ENCODE data around the gene ADCYAP1R1.

ADCYAP1R1 gene

DNA sequence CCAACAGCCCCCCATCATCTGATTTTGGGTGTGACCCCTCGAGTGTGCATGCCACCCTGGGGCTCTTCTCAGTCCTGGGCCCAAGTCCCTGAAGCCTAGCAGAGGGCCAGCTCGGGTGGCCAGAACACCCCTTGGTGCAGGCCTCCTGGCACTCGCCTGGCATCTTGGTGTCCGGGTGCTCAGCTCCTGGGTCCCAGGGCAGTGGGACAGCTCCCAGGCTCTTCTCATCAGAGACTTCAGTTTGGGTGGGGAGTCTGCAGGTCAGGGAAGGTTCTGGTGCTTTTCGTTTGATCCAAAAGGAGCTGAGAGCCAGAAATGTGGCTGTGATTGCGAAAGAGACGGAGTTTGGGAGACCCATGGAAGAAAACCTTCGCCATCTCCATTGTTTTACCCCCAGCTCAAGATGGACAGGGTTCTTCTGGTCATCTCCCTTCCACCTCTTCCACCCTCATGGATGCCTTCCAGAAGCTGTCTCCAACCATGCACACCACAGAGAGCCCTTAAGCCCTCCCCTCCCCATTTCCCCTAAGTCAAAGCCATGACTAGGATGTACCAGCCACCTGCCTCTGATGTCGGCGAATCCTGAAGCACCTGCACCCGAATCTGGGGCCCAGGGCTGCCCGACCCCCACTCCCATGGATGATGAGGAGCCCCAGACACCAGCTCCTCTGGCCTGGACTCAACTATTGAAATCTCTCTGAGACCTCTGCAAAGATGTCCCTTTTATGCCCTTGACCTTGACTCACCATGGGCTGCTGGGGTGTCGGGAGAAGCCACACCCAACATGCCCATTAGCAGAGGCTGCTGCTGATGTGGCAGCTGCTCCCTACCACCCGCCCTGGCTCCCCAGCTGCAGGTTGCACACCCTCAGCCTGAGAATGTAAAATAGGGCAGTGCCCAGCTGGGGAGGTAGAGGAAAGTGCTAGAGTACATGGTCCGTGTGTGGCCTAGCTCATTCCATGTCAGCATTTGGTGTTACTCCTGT, 55.3 kb downstream of the ADCYAP1R1 start:
- no peak for DNase-seq

DNA sequence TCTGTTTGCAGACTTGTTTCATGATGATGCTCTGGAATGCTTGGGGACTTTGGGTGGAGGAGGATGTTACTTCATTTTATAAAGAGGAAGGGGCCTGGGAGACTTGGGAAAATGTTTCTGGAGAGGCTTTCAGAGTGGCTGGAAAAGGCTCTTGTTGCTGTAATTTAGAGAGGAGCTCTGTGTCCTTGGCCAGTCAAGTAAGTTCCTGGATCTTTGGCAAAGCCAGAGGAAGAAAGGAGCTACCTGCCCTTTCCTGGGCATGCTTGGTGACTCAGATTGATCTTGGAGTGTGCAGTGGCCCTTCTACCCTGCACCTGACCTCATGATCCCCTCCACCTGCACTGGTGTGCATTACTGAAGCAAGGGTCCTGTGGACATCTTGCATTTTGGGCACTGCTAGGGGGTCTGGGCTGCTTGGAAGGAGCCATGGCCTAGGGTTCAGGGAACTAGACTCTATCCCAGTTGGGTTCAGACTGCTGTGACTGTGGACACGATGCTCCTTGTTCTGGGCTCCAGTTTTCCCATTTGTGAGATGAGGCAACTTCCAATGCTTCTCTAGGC, 56.1 kb downstream of the ADCYAP1R1 start:
- DNase-seq = no peak

- DNase-seq = no peak
These were observed 57.6 kb downstream of the ADCYAP1R1 start for GRCh38 chr7:31109751-31110150.

DNA sequence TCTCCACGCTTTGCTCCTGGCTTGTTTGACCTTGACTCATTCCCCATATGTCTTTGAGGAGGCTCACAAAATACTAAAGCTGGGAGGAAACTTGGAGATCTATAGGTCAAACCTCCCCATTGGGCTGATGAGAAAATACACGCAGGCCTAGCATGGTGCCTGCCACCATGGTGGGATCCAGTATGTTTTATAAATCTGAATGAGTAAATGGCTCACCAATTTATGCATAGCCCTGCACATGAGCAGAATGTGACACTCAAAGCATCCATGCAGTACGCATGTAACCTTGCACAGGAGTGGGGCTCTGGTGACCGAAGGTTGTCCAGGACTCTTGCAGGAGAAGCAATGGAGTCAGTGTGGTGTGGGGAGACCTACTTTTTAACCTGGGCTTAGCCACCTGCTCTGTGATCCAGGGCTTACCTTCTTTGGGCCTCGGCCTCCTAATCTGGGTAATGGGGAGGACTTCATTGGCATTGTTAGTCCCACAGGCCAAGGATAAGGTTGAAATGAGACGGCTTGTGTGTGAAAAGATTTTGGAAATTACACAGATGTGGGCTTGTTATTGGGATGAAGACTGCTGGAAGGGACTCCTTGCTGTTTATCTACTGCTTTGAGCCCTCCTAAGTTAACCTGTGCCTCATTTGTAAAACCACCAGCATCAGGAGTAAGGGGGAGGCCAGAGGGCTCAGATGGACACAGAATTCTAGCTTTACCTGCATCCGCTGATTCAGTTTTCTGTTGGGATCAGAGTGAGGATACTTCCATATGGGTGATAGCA, 58.4 kb downstream of the ADCYAP1R1 start:
- DNase-seq = no peak

DNA sequence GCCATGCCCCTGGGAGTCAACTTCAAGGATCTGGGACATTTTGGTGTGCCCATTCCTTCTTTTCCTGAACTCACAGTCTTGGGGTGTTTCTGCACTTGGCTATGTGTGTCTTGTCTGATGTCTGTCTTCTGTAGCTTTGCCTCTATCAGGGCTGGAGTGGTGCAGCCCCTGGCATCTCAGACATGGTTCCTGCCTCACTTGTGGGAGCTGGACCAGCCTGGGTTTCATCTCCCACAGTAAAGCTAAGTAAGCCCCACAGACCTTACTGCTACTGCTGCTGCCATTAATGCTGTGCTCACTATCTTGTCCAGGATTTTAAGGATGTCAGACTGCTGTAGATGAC, 59.0 kb downstream of the ADCYAP1R1 start:
- DNase-seq = no peak

DNA sequence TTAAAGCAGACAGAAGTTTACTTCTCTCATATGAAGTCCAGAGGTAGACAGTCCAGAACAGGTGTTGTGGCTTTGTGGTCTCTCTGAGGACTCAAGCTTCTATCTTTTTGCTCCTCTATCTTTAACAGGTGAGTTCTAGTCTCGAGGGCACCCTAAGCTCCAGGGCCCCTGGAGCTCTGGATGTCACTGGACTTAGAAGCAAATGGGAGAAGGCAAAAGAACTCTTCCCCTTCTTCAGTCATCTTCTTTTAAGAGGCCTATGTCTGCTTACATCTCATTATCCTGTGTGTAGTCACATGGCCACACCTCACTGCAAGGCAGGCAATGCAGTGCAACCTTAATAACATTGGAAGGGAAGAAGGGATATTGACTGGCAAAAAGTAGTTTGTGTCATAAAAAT, 61.6 kb downstream of the ADCYAP1R1 start:
- DNase-seq = no peak

DNA sequence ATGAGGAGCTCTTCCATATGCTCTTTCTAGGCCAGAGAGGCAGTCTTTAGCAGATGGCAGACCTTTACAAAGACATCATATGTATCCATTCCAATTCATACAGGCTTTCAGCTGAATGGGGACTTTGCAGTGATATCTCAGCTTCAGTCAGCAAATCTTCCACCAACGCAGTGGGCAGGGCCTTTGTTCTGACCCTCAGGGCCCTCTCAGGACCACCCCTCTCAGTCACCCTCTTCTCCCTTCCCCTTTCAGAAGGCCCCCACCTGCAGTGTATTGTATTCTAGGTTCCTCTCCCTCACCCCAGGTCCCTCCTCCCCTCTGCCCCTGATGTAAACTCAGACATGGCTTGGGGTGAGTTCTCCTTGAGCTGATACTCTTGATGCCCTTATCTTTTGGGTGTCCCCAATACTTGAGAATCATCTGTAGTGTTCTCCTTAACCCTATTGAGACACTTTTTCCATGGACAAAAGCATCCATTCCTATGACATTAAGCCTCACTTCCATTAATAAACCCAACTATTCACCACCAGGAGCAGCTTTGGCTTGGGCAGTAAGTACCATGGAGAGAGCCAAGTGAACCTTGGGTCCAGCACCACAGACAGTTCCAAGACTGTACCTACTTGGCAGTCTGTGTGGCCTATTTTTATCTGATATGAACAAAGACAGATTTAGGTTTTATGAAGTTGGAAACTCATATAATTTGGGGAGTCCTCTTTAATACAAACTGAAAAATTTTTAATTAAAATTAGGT, 62.7 kb downstream of the ADCYAP1R1 start:
- DNase-seq = no peak

- DNase-seq = no peak
These were observed 64.5 kb downstream of the ADCYAP1R1 start for GRCh38 chr7:31116615-31117014.

- DNase-seq = no peak
These were observed 67.1 kb downstream of the ADCYAP1R1 start for GRCh38 chr7:31119249-31119648.

GRCh38 chr7:31120800-31121513, 68.8 kb downstream of the ADCYAP1R1 start:
- DNase-seq = no peak

- DNase-seq = no peak
These were observed 69.5 kb downstream of the ADCYAP1R1 start for GRCh38 chr7:31121601-31122000.

DNA sequence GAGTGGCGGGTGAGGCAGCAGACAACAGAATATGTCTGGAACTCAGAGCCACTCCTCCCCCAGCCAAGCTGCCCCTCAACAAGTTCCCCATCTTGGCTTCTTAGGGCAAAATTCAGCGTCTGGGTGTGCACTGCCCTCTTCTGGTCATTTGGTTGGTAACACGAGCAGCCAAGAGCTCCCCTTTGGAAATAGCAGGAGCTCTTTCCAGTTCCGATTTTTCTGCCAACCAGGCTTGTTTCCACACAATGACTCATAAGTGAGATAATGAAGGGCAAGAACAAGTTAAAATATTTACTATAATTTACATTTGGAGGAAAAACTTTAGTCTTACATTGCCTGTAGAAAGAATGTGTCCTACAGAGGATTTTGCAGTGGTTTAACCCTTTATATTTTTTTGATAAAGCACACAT, 70.5 kb downstream of the ADCYAP1R1 start:
- peak; percentile 38 for DNase-seq

DNA sequence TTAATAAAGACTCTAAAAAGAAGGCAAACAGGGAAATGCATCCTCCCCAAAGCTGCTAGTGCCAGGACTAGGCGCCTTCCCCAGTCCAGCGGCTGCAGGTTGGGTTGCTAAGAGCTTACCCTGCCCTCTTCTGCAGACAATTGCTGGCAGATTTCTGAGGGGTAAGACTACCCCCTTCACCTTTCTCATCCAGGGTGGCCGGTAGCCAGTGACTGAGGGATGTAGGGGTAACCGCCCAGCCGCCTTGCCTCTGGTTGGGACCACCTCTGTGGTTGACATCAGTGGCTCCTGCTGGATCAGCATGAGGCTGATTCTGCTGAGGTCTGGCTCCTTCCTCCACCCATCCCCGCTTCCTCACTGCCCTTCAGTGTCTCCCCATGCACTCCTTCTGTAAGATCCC, 71.2 kb downstream of the ADCYAP1R1 start:
- no peak for DNase-seq

- no peak for DNase-seq
These were observed 71.6 kb downstream of the ADCYAP1R1 start for GRCh38 chr7:31123726-31124125.

- no peak for DNase-seq
These were observed 73.1 kb downstream of the ADCYAP1R1 start for GRCh38 chr7:31125171-31125570.

GRCh38 chr7:31126976-31127375, 74.9 kb downstream of the ADCYAP1R1 start:
- DNase-seq = peak; percentile 5

GRCh38 chr7:31129067-31129466, 77.0 kb downstream of the ADCYAP1R1 start:
- DNase-seq = no peak

- DNase-seq = no peak
These were observed 81.4 kb downstream of the ADCYAP1R1 start for GRCh38 chr7:31133497-31133896.

DNA sequence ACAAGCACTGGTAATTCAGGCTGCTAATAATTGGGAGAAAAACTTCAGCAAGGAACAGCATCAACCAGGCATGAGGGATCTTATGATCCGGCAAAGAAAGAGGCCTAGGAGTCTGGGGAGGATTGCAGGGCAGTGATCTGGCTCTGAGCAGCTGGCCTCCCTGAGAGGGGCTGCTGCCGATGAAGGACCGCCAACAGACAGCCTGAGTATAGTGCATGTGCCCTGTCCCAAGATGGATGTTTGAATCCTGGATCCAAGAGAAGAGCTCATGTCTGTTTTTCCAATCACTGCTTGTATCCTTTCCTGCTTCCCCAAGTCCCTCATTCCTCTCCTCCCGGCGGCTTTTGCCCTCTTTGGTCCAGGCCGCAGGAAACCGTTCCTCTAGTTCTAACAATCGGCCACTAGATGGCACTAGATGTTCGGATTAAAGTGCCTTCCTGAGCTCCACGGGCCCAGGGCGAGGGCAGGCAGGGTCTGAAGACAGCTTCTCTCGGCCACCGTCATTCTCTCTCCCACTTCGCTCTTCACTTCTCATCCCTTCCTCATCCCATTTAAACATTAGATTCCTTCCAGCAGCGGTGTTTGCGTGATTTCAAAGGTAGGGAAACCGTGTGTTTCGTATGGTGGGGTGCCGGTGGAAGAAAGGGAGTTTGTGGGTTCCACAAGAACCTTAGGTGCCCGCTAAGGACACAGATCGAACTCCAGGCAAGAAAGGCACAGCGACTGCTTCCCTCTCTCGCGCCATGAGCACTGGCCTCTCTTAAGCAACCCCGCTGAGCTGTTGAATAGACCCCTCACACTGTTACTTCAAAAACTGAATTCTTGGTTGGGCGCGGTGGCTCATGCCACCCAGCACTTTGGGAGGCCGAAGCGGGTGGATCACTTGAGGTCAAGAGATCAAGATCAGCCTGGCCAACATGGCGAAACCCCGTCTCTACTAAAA, 82.4 kb downstream of the ADCYAP1R1 start:
- peak; percentile 81 for DNase-seq

DNA sequence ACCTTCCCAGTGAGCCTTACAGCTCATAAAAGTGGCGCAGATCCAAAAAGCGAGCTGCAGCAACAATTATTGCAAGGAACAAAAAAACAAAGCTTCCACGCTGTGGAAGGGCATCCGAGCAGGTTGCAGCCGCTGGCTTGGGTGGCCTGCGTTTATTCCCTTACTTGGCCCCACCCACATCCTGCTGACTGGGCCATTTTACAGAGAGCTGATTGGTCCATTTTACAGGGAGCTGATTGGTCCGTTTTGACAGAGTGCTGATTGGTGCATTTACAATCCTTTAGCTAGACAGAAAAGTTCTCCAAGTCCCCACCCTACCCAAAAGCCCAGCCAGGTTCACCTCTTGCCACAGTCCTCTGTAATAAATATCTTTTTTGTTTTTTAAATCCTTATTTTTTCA, 85.1 kb downstream of the ADCYAP1R1 start:
- DNase-seq = no peak

DNA sequence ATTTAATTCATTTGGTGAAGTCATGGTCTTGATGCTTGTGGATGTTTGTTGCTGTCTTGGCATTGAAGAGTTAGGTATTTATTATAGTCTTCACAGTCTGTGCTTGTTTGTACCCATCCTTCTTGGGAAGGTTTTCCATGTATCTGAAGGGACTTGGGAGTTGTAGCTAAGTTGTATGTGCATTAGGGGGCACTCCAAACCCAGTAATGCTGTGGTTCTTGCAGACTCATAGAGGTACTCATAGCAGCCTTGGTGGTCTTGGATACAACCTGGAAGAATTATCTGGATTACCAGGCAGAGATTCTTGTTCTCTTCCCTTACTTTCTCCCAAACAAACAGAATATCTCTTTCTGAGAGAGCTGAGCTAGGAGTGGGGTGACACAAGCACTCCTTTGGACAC, 93.2 kb downstream of the ADCYAP1R1 start:
- no peak for DNase-seq
